HG03066 (cell line): ENCODE measurements around the gene RGS13.

Source experiments
- ATAC-seq: cut with Tn5 transposase; IDR thresholded peaks from one replicate; pipeline ENCODE4 v1.9.1; 2021; ENCODE audit warnings: low read depth; ENCODE audit not compliant: unreplicated experiment

The RGS13 gene

DNA sequence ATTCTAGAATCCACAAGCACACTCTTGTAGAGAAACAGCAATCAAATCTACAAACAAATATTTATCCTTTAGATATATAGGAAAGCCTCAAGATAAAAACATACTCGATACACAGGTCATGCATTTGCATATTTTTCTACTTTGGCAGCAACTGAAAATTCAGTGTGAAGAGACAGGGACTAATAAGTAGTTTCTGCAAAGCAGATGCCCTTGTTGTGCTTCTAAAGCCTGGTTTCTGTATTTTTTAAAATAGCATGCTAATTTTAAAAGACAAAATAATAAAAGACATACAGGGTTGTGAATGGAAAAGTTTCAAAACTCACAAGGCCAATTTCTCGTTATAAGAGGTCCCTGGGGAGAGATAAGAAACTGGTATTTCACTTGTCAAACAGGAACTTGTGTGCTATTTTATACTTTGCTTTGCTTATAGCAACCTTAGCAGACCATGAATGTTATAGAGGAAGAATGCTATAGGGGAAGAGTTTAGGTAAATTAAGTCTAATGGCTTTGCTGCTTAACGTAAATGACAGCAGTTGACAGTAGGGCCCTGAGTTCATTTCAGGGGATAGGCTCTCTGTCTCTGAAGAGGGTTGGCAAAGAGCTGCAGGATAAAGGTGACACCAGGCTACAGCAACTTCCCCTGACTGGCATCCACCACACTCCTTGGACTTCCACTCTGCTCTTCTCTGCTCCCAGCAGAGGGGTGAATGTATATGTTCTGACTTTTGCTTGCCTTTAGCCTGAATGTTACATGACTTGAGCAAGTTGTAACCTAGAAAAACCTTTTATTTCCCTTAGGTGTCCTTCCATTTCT, 9.4 kb upstream of the RGS13 start:
- peak; percentile 89 for ATAC-seq

DNA sequence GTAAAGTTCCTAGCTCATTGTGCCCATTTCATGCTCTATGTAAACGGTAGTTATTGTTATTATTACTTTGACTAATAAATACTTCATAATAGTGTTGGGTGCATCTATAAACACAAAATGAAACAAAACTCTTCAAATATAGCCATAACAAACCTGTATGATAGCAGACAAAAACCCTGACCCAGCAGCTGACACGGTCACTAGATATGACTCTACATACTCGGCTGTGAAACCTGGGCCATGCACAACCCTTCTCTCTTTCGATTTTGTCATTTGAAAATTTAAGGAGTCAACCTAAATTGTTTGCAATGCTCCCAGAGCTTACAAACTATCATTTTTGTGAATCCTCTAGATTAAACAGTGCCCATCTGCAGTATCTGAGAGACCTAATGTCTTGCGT, 8.0 kb upstream of the RGS13 start:
- peak; percentile 33 for ATAC-seq

DNA sequence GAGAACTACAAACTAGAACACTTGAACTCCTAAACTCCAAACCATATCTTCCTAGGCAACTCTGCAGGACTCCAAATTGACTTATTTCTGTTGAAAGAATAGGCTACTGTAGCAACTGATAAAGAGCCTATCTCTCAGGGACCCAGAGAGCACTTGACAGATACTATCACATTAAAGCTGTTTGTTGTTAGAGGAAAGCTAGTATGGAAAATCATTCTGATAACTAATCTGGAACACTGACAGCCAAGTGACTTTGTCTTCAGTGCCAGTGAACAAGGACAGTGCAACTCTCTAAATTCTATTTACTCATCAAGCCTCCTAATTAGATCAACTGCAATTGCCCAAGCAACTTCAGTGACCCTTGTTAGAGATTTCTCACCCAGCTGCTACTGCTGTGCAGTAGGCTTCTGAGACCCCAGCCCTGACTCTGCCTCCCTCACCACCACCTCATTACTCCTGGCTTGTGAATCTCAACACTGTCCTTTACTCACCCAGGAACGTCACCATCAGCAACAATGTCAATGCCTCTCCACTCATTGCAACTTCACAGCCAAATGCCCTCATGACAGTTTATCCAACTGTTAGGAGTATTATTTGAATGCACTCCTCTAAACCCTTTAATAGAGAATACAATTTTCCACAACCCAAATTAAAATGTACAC, 7.4 kb upstream of the RGS13 start:
- no peak for ATAC-seq

DNA sequence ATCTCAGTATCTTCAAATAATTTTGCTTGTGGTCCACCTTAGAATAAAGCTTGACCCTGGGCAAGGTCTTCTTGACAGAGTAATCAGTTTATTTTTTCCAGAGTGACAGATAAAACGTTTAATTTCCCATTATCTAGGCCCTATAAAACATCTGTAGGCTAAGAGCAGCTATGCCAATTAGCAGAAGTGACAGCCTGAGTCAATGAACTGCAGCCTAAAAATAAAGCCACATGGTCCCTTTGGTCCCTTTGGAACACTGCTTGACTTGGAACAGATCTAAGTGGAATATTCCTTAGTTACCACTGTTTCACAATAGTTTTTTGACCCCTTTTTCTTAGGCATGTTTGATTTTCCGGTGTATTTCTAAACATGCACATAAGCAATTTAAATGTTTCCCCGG, 6.3 kb upstream of the RGS13 start:
- ATAC-seq, result no peak

DNA sequence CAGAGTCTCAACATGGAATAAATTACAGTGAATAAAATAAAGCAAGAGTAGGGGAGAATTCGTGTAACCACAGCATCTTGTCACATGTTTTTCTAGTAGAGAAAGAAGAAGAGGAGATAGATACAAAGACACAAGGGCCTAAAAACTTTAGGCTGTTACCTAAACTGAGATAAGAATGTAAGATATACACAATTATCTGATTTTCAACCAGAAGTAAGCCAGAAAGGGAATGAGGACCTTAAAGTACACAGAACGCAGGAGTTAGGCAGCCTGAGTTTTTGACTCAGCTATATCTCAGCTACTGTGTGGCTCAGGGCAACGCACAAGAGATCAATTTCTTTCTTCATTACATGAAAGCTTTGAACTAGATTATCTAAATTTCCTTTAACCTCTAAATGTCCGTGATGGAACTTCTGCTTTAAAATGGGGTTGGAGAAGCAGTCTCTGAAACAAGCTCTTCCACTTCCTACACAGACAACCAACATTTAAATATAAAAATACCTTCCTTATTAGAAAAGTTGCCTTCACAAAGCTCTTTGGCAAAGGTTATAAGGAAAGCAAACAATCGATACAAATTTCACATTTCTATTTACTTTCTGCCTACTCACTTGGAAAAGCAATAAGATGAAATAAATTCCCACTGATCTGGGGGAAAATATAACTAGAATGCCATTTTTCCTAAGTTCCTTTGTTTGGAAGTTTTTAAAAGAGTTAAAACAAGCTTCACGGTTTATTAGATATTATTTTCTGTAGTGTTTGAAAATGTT, 5.2 kb upstream of the RGS13 start:
- no peak for ATAC-seq

DNA sequence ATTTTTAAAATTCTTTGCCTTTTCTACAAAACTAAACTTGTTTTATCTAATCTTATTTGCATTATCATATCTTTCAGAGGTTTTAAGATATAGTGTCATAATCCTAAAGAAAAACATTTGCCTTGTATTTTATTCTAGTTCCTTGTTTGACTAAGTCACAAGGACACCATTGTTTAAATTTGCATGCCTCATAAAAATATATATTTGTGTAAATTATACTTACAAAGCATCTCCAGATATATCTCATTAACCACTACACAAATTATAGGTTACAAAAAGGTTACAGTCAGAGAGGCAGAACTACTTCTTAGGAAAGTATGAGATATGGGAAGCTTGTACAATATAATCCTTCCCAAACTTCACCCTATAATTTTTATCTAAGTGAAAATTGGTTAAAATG, 4.2 kb upstream of the RGS13 start:
- no peak for ATAC-seq

DNA sequence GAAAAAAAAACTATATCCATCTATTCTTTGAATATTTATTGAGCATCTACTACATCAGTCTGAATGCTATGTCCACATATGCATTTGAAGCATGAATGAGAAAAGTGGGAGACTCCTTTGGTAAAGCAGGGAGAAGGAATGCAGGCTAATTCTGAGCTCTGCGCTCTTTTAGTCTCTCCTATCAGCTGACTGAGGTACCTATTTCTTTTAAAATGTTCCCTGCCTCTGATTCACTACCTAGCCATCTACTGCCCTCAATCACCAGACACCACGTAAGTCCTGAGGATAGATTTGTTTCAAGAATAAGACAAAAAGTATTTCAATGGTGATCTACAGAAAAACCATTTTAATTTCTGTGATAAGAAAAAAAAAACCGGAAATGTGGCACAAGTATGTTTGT, 3.8 kb upstream of the RGS13 start:
- no peak for ATAC-seq

DNA sequence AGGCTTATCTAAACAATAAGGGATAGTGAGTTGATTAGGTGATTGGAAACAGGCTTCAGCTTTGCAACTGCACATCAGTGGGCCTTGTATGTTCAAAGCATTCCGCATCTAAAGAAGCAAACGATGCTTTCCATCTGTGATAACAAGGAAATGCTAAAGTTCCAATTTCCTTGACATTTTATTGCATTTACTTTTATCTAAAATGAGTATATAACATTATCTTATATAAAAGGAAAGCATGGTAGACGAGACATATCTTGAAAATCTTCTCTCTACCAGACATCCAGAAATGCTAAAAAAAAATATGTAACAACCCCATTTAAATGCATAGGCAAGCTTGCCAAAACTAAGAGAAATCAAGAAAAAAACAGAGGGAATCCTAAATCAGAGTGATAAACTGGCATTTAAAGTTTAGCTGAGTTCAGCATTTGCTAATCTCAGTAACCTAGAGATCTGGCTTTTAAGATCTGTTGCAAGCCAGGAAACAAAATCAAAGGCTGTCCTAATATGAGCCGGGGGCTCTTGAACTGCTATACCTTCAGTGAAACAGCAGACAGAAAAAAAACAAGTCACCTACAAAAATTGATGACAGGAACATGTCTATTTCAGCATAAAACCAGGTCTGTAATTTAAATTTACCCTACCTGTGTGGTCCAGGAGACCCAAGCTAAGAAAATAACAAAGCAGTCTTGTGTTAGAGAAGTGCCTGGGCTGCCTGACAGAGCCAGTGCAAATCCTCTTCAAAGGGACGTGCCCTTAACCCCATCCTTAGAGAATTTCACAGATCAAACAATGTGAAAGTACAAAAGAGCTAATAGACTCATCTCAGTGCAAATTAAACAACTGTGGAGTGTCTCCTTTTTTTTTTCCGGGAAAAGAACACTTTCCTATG, 3.1 kb upstream of the RGS13 start:
- no peak for ATAC-seq

DNA sequence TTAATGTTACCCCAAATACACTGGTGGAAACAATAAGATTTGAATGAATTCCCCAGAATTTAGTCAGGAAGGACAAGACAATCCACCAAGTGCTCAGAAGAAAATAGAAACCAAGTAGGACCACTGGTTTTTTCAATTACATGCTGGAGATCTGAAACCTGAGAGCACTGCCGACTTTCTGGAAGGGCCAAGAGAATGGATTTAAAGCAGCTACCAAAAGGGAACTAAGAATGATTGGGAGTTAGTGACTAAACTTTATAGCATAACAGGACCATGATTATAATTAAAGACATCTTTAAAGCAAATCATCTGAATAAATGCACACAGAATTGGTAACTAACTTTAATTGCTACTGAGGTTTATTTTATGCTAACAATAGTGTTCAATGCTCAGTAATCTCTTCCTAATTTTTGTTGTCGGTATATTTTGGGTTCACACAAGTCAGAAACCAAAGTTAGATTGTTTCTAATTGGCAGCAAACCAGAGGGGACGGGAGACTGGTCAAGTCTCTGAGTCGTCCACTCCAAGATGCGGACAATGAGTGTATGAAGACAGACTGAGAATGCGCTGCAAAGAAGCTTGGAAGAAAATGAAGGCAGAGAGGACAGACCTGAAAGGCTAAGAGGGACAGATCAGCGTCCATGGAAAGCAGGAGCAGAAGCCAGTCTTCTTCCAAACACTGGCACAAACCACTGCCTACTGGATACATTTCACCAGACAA, 2.3 kb upstream of the RGS13 start:
- no peak for ATAC-seq

DNA sequence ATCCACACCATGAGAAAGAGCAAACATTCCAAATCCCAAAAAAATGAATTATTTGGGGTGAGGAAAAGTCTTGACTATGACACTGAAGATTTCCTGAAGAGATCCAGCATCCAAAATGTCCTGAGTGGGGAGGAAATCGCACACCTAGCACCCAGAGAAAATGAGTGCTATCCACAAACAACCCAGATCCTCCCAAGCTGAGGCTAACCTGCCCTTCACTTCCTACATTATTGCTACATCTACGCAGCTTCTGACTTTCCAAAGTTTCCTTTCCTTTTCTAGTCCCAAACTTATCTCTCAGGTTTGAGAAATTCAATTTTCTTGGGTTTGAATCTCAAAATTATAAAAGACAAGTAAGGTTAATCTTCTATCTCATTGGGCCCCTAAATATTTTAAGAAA, 906 bp upstream of the RGS13 start:
- ATAC-seq, result no peak

DNA sequence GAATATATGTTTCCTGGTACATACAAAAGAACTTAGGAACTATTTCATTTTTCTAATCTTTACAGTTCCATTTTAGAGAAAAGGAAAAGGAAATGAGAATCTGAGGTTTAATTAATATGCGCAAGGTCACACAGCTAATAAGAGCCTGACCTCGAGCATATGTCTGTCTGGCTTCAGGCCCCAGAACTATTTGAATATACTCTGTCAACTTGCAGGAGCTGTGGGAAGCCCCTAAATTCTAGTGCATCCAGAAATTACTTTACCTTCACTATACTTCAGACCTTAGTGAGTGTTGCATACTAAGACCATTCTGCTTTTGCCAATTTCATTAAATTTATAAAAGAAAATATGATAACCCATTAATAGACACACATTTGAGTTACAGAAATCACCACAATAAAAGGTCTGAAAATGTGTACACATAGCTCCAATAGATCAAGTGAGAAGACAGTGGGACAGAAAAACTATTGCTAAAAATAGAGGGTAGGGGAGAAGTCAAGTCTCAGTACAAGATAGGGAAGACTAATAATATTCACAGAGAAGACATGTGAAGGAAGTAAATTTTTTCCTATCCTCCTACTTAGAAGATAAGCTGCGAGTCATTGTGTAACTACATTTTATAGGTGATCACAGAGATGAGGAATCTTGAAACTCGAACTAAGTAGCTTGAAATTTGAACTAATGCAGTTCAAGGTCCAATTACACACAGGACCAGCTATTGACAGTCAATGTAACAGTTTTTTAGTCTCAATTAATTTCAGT, 3.8 kb downstream of the RGS13 start:
- peak; percentile 68 for ATAC-seq

DNA sequence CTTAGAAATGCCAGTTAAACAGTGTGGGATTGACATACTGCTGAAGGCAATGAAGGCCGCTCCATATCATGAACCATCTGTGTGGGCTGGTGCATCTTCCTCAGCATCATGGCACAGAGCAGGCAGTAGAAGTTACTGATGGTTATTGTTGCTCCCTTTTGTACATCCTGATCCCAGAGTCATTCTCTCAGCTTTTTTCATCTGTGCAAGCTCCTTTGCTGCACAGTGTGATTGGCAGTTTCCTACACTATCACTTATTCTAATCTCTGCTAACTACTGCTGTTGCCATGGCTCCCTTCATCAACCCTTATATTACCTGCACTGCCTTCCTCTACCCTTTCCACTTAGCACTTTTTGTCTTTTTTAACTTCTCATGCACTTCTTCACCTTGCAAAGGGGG, 16.2 kb downstream of the RGS13 start:
- ATAC-seq, result no peak

DNA sequence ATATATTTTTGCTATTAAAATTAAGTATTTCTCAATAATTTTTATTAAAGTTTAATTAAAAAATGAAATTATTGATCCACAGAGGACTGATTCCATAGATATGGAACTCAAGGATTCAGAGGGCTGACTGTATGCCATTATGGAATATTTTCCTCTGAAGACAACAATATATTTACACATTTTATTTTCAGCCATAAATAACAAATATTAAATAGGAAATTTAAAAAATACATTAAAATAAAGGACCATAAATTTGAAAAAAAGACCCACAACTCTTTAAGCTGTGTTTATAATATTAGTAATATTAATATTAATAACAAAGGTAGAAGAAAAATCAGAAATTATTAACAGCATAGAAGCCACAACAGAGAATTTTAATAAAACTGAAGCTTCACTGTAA, 18.2 kb downstream of the RGS13 start:
- no peak for ATAC-seq

DNA sequence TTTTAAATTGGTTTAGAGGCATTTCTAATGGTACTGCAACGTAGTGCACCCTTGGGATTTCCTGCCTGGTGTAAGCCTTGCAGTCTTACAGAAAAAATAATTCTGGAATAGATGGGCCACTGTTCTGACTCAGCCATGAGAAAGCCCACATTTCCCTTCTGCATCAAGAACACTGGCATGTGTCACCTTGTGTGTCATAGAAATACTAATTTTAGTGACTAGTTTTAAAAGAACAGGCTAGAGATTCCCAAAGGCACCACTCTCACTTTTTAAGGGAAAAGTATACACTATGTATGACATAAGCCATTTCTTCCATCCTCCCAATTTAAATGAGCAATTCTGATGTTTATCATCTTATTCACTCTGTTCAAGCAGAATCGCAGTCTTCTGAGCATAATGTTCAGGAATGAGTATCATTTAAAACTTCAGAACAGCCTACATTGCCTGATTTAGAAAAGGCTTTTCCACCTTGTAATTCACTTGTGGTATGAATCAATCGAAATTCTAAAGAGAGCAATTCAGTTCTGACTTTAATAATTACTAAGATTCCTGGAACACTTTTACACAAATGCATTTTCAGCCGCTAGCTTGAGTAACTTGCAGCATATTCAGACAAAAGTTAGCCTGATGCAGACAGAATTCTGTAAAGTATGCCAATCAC, 18.8 kb downstream of the RGS13 start:
- ATAC-seq, result no peak

DNA sequence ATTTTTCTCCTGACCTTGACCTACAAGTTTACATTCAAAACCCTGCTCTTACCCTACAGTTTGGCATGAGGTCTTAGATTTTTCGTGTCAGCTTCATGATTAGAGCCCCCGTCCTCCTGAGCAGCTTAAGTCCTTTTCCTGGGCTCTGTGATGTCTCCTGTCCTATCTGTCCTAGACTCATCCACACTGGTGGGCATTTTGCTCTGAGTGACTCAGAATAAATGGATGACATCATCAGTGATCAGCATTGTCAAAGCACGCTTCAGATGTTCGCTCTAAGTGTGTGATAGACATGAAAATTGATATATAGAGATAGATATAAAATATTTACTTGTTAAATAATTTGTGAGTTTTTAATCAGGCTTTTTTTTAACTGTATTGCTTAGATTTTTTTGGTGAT, 21.8 kb downstream of the RGS13 start:
- no peak for ATAC-seq

DNA sequence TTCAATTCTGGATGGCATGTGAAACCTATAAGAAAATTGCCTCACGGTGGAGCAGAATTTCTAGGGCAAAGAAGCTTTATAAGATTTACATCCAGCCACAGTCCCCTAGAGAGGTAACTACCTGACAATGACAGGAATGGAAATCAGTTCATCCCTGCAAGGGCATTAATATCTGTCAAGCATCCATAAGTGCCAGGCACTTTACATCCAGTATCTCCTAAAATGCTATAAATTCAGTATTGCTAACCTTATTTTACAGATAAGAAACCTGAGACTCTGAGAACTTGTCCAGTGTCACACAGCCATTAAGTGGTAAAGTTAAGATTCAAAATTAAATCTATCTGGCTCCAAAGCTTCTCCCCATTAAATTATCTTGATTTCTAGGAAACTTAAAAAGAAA, 22.3 kb downstream of the RGS13 start:
- ATAC-seq, result no peak

DNA sequence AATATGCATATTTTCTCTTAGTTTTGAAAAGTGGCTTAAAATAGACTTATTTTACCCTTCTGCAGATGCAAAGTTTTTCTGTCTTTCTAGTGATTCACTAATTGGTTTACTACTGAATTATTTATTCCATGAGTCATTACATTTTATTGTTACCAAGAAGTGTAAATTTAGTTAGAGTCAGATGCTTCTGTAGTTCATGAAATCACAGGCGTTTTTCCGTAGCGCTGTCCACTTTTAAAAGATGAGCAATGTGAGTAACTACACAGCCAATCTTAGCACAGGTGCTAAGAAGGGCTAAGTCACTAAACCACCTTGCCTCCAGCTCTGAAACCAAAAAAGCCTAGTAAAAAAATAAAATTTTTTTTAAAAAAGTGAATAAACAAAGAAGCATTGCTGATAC, 24.7 kb downstream of the RGS13 start:
- no peak for ATAC-seq

DNA sequence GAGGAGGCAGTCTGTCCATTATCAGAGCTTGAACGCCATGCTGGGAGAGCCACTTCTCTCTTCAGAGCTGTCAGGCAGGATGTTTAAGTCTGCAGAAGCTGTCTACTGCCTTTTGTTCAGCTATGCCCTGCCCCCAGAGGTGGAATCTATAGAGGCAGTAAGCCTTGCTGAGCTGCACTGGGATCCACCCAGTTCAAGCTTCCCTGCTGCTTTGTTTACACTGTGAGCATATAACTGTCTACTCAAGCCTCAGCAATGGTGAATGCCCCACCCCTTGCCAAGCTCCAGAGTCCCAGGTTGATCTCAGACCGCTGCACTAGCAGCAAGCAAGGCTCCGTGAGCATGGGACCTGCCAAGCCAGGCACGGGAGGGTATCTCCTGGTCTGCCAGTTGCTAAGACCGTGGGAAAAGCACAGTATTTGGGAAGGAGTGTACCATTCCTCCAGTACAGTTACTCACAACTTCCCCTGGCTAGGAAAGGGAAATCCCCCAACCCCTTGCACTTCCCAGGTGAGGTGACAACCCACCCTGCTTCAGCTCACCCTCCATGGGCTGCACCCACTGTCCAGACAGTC, 32.5 kb downstream of the RGS13 start:
- no peak for ATAC-seq
